Measurements from ENCODE around the gene TAMALIN. TPM values are rescaled to one million over a fixed set of nuclear protein-coding genes. Genes with fewer than 3 reads are reported as not detected.
A peak's percentile ranks its signal among the peaks of the same experiment; 100 is the strongest.
"Not testable (repeated sequence)": the region's sequence is repeated elsewhere in the genome, so short reads cannot be mapped to it uniquely, and the experiment has no call there.

The TAMALIN gene
- total RNA-seq, 1 donor from 2014 or later = 22.0 TPM

DNA sequence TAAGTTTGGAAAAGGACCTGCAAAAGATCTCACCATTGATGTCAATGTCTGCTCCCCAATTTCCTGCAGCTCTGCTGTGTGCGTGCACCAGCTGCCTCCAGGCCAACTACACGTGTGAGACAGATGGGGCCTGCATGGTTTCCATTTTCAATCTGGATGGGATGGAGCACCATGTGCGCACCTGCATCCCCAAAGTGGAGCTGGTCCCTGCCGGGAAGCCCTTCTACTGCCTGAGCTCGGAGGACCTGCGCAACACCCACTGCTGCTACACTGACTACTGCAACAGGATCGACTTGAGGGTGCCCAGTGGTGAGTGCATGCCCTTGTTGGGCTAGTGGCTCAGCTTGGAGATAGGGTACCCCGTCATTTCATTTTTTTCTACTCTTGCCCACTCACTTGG is 31.6 kb upstream of the TAMALIN start:
- H3K4me1 Mint-ChIP-seq = peaks cover 24% of the 10 kb centered on the region
- H3K27ac Mint-ChIP-seq = no peak overlapping the region
- DNase-seq (ENCODE audit: low spot score in 2 of 2, unreplicated experiment in 2 of 2) = no peak
- TF ChIP-seq, protein P1, sequence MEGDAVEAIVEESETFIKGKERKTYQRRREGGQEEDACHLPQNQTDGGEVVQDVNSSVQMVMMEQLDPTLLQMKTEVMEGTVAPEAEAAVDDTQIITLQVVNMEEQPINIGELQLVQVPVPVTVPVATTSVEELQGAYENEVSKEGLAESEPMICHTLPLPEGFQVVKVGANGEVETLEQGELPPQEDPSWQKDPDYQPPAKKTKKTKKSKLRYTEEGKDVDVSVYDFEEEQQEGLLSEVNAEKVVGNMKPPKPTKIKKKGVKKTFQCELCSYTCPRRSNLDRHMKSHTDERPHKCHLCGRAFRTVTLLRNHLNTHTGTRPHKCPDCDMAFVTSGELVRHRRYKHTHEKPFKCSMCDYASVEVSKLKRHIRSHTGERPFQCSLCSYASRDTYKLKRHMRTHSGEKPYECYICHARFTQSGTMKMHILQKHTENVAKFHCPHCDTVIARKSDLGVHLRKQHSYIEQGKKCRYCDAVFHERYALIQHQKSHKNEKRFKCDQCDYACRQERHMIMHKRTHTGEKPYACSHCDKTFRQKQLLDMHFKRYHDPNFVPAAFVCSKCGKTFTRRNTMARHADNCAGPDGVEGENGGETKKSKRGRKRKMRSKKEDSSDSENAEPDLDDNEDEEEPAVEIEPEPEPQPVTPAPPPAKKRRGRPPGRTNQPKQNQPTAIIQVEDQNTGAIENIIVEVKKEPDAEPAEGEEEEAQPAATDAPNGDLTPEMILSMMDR (IDR thresholded peaks at IDR 0.05; ENCODE audit: unreplicated experiment) = no peak
- no peaks in the 10 kb centered on the region for H3K27me3 Mint-ChIP-seq (ENCODE audit: low read depth)
- H3K36me3 Mint-ChIP-seq = peaks cover 27% of the 10 kb centered on the region
- no peaks in the 10 kb centered on the region for H3K9me3 Mint-ChIP-seq
- no peak overlapping the region for H3K4me3 Mint-ChIP-seq

DNA sequence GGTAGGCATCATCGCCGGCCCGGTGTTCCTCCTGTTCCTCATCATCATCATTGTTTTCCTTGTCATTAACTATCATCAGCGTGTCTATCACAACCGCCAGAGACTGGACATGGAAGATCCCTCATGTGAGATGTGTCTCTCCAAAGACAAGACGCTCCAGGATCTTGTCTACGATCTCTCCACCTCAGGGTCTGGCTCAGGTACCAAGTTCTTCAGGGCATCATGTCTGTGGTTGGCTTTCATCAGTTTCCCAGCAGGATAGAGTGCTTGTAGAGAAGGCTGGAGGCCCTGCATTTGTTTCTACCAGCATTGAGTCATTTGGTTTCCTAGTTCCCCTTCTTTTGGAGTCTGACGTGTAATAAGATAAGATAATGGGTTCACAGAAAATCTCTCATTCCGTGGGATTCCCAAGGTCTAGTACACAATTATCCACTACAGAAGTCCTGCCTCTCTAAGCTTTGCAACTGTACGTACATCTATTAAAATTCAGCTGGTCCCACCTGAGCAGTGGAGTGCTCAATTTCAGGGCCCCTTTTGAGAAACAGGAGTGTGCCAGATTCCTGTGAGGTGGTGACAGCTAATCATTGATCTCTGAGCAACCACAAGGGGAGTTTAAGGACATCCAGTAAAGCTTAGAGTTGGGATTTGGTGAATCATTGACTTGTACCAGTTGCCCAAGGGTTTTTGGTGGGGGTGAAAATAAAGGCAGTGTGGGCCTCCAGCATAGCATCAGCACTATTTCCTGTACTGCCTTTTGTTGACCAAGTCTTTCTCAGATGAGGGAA is 30.2 kb upstream of the TAMALIN start:
- no peak for DNase-seq (ENCODE audit: low spot score in 2 of 2, unreplicated experiment in 2 of 2)
- TF ChIP-seq, protein P1 (IDR thresholded peaks at IDR 0.05; ENCODE audit: unreplicated experiment) = no peak
- H3K36me3 Mint-ChIP-seq = peaks cover 32% of the 10 kb centered on the region
- no peak overlapping the region for H3K4me3 Mint-ChIP-seq
- H3K4me1 Mint-ChIP-seq = peaks cover 17% of the 10 kb centered on the region
- H3K27ac Mint-ChIP-seq = no peak overlapping the region
- no peaks in the 10 kb centered on the region for H3K9me3 Mint-ChIP-seq
- H3K27me3 Mint-ChIP-seq (ENCODE audit: low read depth) = no peaks in the 10 kb centered on the region

DNA sequence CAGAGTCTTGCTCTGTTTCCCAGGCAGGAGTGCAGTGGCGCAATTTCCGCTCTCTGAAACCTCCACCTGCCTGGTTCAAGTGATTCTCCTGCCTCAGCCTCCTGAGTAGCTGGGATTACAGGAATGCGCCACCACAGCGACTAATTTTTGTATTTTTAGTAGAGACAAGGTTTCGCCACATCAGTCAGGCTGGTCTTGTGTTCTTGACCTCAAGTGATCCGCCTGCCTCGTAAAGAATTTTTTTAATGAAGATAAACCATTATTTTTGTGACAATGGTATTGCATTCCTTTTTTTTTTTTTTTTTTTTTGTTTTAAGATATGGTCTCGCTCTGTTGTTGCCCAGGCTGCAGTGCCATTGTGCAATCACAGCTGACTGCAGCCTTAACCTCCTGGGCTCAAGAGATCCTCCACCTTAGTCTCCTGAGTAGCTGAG is 29.4 kb upstream of the TAMALIN start:
- H3K9me3 Mint-ChIP-seq = no peaks in the 10 kb centered on the region
- no peak for DNase-seq (ENCODE audit: low spot score in 2 of 2, unreplicated experiment in 2 of 2)
- H3K4me1 Mint-ChIP-seq = peaks cover 13% of the 10 kb centered on the region
- no peaks in the 10 kb centered on the region for H3K27me3 Mint-ChIP-seq (ENCODE audit: low read depth)
- H3K36me3 Mint-ChIP-seq = peaks cover 34% of the 10 kb centered on the region
- no peak overlapping the region for H3K27ac Mint-ChIP-seq
- TF ChIP-seq, protein P1 (IDR thresholded peaks at IDR 0.05; ENCODE audit: unreplicated experiment) = no peak
- no peak overlapping the region for H3K4me3 Mint-ChIP-seq

DNA sequence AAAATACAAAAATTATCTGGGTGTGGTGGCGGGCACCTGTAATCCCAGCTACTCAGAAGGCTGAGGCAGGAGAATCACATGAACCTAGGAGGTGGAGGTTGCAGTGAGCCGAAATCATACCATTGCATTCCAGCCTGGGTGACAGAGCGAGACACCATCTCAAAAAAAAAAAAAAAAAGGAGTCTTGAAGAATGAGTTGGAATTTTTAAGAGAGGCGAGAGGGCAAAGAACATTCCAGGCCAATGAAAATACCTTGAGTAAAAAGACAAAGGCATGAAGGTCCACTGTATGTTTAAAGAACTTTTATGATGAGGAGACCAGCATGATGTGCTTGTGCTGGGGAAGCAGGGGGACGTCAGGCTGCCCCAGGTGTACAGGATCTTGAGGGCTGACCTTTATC is 27.4 kb upstream of the TAMALIN start:
- DNase-seq (ENCODE audit: low spot score in 2 of 2, unreplicated experiment in 2 of 2); H3K9me3 Mint-ChIP-seq; H3K27me3 Mint-ChIP-seq (ENCODE audit: low read depth); H3K4me1 Mint-ChIP-seq; H3K4me3 Mint-ChIP-seq; H3K27ac Mint-ChIP-seq: not testable (repeated sequence)
- H3K36me3 Mint-ChIP-seq = peaks cover 38% of the 10 kb centered on the region

DNA sequence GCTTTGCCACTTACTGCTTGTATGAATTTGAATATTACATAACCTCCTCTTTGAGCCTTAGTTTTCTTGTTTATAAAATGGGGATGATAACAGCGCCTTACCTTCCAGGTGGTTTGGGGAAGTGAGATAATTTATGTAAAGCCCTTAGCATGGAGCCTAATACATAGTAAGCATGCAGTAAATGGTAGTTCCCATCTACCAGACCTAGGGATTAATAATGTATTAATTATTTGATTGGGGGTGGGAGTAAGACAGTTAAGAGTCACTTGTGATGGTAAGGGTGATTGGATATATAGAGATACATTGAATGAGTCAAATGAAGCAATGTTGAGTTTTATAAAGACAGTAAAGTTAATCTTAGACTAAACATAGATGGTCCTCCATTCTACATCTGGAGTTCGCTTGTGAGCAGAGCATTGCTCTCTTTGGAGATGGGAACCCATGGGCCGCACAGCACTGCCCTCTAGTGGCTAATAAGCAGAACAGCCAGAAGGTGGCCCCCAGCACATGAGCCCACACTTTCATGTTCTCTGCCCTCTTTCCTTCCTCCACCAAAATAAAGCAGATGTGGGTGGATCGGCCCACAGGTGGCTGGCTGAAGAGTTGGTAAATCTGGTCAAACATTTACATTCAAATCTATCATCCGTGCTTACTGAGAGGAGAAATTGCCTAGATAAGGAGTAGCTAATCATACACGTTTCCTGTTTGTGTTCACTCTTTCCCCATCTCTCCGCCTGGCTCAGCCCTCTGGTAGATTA is 26.5 kb upstream of the TAMALIN start:
- peak in 1 of 2 experiments; percentile 72 for DNase-seq (ENCODE audit: low spot score in 2 of 2, unreplicated experiment in 2 of 2)
- Mint-ChIP-seq H3K4me1 (peaks cover 3% of the 10 kb centered on the region), H3K36me3 (peaks cover 38% of the 10 kb centered on the region), H3K4me3 (no peak overlapping the region), H3K27me3 (ENCODE audit: low read depth) (no peaks in the 10 kb centered on the region), H3K27ac (no peak overlapping the region), H3K9me3 (no peaks in the 10 kb centered on the region)
- TF ChIP-seq, protein P1 (IDR thresholded peaks at IDR 0.05; ENCODE audit: unreplicated experiment) = peak; percentile 89

DNA sequence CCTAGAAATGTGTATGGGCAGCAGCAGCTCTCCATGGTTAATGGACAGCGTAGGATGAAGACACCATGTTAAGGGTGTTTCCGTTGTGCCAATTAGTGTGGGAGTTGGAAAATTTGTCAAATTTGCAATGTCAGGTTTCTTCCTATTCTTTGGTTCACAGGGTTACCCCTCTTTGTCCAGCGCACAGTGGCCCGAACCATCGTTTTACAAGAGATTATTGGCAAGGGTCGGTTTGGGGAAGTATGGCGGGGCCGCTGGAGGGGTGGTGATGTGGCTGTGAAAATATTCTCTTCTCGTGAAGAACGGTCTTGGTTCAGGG is 26.0 kb upstream of the TAMALIN start:
- H3K27ac Mint-ChIP-seq = no peak overlapping the region
- peaks cover 38% of the 10 kb centered on the region for H3K36me3 Mint-ChIP-seq
- no peaks in the 10 kb centered on the region for H3K9me3 Mint-ChIP-seq
- peaks cover 3% of the 10 kb centered on the region for H3K4me1 Mint-ChIP-seq
- H3K27me3 Mint-ChIP-seq (ENCODE audit: low read depth) = no peaks in the 10 kb centered on the region
- TF ChIP-seq, protein P1 (IDR thresholded peaks at IDR 0.05; ENCODE audit: unreplicated experiment) = no peak
- no peak for DNase-seq (ENCODE audit: low spot score in 2 of 2, unreplicated experiment in 2 of 2)
- H3K4me3 Mint-ChIP-seq = no peak overlapping the region
